GM12874 (cell line): ENCODE measurements around the gene PDS5B.

ENCODE experiments used
- TF ChIP-seq, protein P1 (sequence below): IDR thresholded peaks from 2 replicates; pipeline ENCODE4 v1.5.1; 2011; ENCODE audit warnings: low read depth, mild to moderate bottlenecking, control low read depth, low read length, moderate library complexity; ENCODE audit not compliant: insufficient read depth

PDS5B gene

DNA sequence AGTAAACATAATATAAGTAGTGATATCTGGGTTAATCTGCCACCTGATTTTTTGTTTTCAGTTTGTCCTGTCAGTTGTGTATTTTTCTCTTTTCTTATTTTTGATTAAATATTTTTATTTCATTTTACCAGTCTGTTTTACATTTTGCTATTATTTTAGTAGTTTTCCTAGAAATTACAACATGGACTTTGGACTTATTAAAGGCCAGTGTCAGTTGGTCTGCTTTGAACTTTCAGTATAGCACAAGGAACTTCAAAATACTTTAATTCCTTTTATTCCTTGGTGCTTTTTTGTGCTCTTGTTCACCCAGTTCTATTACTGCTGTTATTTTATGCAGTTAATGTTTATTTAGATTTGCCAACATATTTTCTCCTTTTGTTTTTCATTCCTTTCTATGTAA is 149.6 kb downstream of the PDS5B start:
- TF ChIP-seq, protein P1, sequence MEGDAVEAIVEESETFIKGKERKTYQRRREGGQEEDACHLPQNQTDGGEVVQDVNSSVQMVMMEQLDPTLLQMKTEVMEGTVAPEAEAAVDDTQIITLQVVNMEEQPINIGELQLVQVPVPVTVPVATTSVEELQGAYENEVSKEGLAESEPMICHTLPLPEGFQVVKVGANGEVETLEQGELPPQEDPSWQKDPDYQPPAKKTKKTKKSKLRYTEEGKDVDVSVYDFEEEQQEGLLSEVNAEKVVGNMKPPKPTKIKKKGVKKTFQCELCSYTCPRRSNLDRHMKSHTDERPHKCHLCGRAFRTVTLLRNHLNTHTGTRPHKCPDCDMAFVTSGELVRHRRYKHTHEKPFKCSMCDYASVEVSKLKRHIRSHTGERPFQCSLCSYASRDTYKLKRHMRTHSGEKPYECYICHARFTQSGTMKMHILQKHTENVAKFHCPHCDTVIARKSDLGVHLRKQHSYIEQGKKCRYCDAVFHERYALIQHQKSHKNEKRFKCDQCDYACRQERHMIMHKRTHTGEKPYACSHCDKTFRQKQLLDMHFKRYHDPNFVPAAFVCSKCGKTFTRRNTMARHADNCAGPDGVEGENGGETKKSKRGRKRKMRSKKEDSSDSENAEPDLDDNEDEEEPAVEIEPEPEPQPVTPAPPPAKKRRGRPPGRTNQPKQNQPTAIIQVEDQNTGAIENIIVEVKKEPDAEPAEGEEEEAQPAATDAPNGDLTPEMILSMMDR = no peak

DNA sequence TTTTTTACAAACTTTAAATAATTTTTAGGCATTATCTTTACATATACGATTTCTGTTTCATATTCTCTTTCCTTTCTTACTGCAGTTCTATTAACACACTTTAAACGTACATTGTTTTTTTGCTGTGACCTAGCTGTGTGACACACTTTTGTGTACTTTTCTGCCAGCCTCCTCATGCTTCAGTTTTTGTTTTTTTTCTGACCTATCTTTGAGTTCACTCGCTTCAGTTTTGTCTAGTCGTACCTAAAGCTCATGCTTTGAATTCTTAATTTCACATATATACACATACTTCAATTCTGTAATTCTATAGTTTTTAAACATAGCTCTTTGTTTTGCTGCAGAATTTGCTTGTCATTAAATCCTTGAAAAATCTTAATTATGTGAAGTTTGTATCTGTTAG is 150.4 kb downstream of the PDS5B start:
- TF ChIP-seq, protein P1 = no peak

DNA sequence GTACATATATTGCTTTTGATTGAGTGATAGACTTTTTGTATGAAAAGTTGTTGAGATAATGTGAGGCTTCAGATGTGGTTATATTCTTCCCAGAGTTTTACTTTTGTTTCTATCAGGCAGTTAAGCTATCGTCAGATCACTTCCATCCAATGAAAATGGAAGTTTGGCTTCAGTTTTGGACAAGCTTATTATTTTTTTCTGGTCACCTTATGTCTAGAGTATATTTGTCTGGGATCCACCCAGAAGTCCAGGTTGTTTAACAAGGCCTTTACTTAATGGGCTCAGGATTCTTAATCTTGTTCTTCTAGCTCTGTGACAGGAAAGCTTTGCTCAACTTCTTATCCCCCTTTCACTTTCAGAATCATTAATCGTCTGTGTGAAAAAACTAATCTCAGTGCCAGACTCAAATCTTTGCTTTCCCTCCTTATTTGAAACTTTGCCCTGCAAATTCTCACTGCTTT is 150.9 kb downstream of the PDS5B start:
- TF ChIP-seq, protein P1 = no peak

DNA sequence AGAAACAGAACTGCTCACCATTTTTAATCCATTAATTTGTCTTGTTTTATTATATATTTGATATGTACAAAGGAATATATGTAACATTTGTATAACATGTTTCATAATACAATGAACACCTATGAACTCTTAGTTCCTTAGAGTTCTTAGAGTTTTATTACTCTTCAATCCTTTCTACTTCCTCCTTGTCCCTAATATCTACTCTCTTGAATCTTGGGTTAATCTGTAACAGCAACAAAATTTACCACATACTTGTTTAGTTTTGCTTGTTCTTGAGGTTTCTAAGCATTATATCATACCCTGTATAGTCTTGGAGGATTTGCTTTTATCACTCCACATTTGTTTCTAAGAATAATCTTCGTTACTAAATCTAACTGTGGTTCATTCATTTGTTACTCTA is 151.4 kb downstream of the PDS5B start:
- TF ChIP-seq, protein P1 = no peak

DNA sequence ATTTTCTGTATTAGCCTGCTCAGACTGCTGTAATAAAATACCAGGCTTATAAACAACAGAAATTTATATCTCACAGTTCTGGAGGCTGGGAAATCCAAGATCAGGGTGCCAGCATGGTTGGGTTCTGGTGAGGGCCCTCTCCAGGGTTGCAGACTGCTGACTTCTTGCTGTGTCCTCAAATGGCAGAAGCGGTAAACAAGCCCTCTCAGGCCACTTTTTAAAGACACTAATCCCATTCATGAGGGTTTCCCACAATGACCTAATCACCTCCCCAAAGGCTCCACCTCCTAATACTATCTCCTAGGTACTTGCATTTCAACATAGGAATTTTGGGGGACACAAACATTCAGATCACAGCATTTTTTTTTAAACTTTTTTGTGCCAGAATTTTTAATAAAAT is 159.3 kb downstream of the PDS5B start:
- TF ChIP-seq, protein P1 = no peak

DNA sequence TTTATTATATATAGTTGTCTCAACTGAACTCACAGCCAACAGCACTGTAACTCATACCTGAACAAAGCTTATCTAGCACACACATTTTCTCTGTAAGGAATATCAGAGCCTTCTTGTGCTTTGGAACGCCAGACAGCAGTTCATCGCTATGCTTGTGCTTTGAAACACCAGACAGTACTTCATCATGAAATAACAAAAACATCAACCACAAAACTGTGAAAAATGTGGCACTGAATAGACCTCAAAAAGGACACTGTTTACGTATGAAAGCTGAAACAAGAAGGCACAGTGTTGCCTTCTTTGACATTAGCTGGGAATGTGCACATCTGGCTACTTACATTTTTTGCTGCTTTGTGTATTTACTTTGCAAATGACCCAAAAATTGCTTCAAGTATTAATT is 160.2 kb downstream of the PDS5B start:
- TF ChIP-seq, protein P1 = no peak

DNA sequence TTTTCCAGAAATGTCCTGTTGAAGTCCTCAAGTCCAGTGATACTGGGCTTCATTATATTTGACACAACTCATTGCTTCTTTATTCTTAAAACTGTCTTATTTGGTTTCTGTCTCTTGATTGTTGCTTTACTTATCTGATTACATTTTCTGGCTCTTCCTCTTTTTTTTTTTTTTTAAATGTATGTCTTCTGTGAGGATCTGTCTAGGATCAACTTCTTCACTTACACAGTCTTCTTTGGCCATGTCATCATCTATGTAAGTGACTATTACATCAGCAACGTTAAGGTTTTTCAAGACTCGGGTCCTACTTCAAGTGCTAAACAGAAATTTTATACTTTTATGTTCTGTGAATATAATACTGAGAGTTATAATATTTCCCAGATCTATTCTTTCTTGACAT is 162.1 kb downstream of the PDS5B start:
- TF ChIP-seq, protein P1 = no peak

DNA sequence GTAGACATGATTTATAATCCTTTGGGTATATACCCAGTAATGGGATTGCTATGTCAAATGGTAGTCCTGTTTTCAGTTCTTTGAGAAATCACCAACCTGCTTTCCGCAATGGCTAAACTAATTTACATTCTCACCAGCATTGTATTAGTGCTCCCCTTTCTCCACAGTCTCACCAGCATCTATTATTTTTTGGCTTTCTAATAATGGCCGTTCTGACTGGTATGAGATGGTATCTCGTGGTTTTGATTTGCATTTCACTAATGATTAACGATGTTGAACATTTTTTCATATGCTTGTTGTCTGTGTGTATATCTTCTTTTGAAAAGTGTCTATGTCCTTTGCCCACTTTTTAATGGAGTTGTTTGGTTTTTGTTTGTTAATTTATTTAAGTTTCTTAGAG is 165.1 kb downstream of the PDS5B start:
- TF ChIP-seq, protein P1 = no peak
